ACC112 (cell line): Measurements from ENCODE around the gene MACROD1.

Source experiments
- H2AFZ ChIP-seq: fragments of 200-600 bp; sonication (generic); one replicate; pipeline ENCODE4 v1.6.0; 2017; ENCODE audit warnings: antibody characterized with exemption, low read length; ENCODE audit not compliant: unreplicated experiment
- H3K27ac ChIP-seq: fragments of 200-600 bp; sonication (generic); 2 replicates; pipeline ENCODE4 v1.5.1; 2014; ENCODE audit warnings: low read depth, mild to moderate bottlenecking, antibody characterized with exemption, low read length, moderate library complexity
- H3K27me3 ChIP-seq: fragments of 200-600 bp; sonication (generic); 2 replicates; pipeline ENCODE4 v1.6.1; 2014; ENCODE audit warnings: mild to moderate bottlenecking, antibody characterized with exemption, low read length, moderate library complexity, mixed read lengths; ENCODE audit not compliant: insufficient read depth
- H3K36me3 ChIP-seq: fragments of 200-600 bp; sonication (generic); 2 replicates; pipeline ENCODE4 v1.6.1; 2016; ENCODE audit warnings: mild to moderate bottlenecking, antibody characterized with exemption, low read length, moderate library complexity, mixed read lengths; ENCODE audit not compliant: insufficient read depth
- H3K4me1 ChIP-seq: fragments of 200-600 bp; sonication (generic); one replicate; pipeline ENCODE4 v1.6.1; 2016; ENCODE audit warnings: low read length, mixed read lengths; ENCODE audit not compliant: insufficient read depth, unreplicated experiment, control insufficient read depth
- H3K4me3 ChIP-seq: fragments of 200-600 bp; sonication (generic); 2 replicates; pipeline ENCODE4 v1.5.1; 2014; ENCODE audit warnings: mild to moderate bottlenecking, low read depth, low read length
- H3K79me2 ChIP-seq: fragments of 200-600 bp; sonication (generic); one replicate; pipeline ENCODE4 v1.6.0; 2016; ENCODE audit warnings: low read length; ENCODE audit not compliant: control insufficient read depth, unreplicated experiment, insufficient read depth

MACROD1 gene

DNA sequence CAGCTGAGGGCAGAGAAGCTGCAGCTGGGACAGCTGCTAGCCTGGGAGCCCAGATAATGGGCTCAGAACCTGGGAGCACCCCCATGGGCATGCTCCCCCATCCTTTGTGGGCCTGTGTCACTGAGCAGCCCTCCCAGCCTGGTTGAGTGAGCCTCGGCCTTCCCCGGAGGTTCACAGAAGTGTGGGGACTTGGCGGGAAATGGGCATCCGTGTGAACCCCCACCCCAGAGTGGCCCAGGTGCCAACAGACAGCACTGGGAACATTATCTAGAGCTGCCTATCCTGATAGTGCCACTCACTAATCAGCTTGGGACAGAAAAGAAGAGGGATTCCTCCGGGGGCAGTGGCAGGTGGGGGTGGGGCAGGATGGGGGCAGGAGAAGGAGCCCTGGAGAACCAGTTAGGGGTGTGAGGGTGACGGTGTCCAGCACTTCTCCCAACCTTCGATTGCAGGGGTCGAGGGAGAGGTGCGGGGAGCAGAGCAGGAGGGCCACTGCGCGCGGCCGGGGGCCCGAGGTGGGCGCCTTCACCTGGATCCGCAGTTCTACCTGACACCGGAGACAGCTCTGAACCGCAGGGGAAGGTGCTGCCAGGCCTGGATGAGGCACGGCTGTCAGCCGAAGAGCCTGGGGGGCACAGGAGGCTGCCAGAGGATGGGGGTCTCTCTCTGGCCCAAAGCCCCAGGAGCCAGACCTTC is 97.1 kb downstream of the MACROD1 start:
- no peaks in the 10 kb centered on the region for H3K27me3 ChIP-seq
- no peak overlapping the region for H2AFZ ChIP-seq
- no peaks in the 10 kb centered on the region for H3K36me3 ChIP-seq
- H3K4me1 ChIP-seq, result no peaks in the 10 kb centered on the region
- H3K79me2 ChIP-seq, result no peaks in the 10 kb centered on the region
- no peak overlapping the region for H3K4me3 ChIP-seq
- H3K27ac ChIP-seq, result no peak overlapping the region

- no peaks in the 10 kb centered on the region for H3K27me3 ChIP-seq
- H3K36me3 ChIP-seq, result no peaks in the 10 kb centered on the region
- no peaks in the 10 kb centered on the region for H3K4me1 ChIP-seq
- no peak overlapping the region for H2AFZ ChIP-seq
- H3K4me3 ChIP-seq, result no peak overlapping the region
- H3K79me2 ChIP-seq, result no peaks in the 10 kb centered on the region
- H3K27ac ChIP-seq, result no peak overlapping the region
Measured at GRCh38 chr11:64067230-64067993, 98.5 kb downstream of the MACROD1 start.

DNA sequence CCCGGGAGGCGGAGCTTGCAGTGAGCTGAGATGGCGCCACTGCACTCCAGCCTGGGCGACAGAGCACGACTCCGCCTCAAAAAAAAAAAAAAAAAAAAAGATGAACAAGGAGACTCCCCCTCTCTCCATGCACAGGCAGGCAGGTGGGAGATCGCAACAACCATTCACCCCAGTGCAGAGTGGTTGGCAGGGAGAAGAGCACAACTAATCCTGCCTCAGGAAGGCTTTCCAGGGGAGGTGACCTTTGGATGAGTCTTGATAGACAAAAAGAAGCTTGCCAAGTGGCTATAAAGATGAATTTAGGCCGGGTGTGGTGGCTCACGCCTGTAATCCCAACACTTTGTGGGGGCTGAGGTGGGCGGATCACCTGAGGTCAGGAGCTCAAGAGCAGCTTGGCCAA is 100.2 kb downstream of the MACROD1 start:
- Histone ChIP-seq H3K27me3 (no peaks in the 10 kb centered on the region), H3K4me1 (no peaks in the 10 kb centered on the region), H3K79me2 (no peaks in the 10 kb centered on the region), H3K27ac (no peak overlapping the region), H3K36me3 (no peaks in the 10 kb centered on the region), H3K4me3 (no peak overlapping the region), H2AFZ (no peak overlapping the region)

DNA sequence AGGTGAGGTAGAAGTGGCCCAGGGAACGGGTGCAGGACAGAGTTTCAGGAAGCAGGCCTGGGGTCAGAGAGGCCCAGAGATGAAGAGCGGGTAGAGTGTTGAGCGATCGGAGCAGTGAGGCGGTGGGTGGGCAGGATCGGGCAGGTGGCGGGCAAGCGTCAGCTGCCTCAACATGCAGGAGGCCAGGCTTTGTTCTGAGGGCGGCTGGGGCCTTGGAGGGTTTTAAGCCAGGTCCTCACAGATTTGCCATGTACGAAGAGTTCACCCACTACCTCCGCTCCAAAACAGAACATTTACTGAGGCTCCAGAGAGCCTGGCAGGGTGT is 100.8 kb downstream of the MACROD1 start:
- Histone ChIP-seq H3K36me3 (no peaks in the 10 kb centered on the region), H2AFZ (no peak overlapping the region), H3K4me1 (no peaks in the 10 kb centered on the region), H3K4me3 (no peak overlapping the region), H3K79me2 (no peaks in the 10 kb centered on the region), H3K27me3 (no peaks in the 10 kb centered on the region), H3K27ac (no peak overlapping the region)

- Histone ChIP-seq H3K36me3 (no peaks in the 10 kb centered on the region), H3K27me3 (no peaks in the 10 kb centered on the region), H3K27ac (no peak overlapping the region), H3K79me2 (no peaks in the 10 kb centered on the region), H3K4me3 (no peak overlapping the region), H2AFZ (no peak overlapping the region), H3K4me1 (no peaks in the 10 kb centered on the region)
Measured at GRCh38 chr11:64064374-64065140, 101.4 kb downstream of the MACROD1 start.

- no peaks in the 10 kb centered on the region for H3K36me3 ChIP-seq
- H3K79me2 ChIP-seq, result no peaks in the 10 kb centered on the region
- H3K27ac ChIP-seq, result no peak overlapping the region
- no peaks in the 10 kb centered on the region for H3K27me3 ChIP-seq
- no peaks in the 10 kb centered on the region for H3K4me1 ChIP-seq
- no peak overlapping the region for H3K4me3 ChIP-seq
- no peak overlapping the region for H2AFZ ChIP-seq
Measured at GRCh38 chr11:64063777-64064176, 102.1 kb downstream of the MACROD1 start.

GRCh38 chr11:64062185-64063039 is 103.5 kb downstream of the MACROD1 start:
- Histone ChIP-seq H3K4me1 (no peaks in the 10 kb centered on the region), H3K27me3 (no peaks in the 10 kb centered on the region), H3K36me3 (no peaks in the 10 kb centered on the region), H2AFZ (no peak overlapping the region), H3K27ac (no peak overlapping the region), H3K79me2 (no peaks in the 10 kb centered on the region), H3K4me3 (no peak overlapping the region)

DNA sequence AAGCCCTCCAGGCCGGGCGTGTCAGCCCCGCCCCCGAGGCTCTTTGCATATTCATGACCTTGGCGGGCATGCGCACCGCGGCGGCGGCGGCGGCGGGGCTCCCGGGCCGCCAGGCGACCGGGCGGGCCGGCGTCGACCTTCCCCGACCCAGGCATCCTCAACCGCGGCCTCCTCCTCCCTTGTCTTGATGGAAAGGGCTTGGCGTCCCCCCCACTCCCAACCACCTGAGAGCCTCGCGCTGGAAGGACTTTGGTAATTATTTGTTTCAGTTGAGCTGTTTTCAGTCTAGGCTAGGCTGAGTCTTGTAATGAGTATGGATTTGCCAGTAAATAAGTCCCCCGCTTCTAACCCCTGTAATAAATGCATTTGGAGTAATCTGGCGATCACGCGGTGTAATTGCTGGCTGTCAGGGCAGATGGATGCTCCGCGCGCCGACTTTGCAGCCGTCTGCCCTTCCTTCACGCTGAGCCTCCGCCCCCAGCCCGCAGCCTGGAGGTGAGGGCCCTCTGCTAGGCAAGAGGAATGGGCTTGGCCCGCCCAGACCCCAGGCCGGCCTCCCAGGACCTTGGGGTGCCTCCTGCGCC is 105.0 kb downstream of the MACROD1 start:
- peak overlapping the region; percentile 74 for H3K4me3 ChIP-seq
- no peaks in the 10 kb centered on the region for H3K27me3 ChIP-seq
- H3K79me2 ChIP-seq, result no peaks in the 10 kb centered on the region
- H2AFZ ChIP-seq, result peak overlapping the region; percentile 79
- no peaks in the 10 kb centered on the region for H3K36me3 ChIP-seq
- H3K27ac ChIP-seq, result no peak overlapping the region
- H3K4me1 ChIP-seq, result no peaks in the 10 kb centered on the region

- H3K27me3 ChIP-seq, result no peaks in the 10 kb centered on the region
Measured at GRCh38 chr11:64060263-64060860, 105.6 kb downstream of the MACROD1 start.

More at GRCh38 chr11:64060263-64060860, 105.6 kb downstream of the MACROD1 start:
- H3K79me2 ChIP-seq, result no peaks in the 10 kb centered on the region
- H2AFZ ChIP-seq, result no peak overlapping the region
- H3K4me3 ChIP-seq, result peak overlapping the region; percentile 74
- H3K36me3 ChIP-seq, result no peaks in the 10 kb centered on the region
- no peak overlapping the region for H3K27ac ChIP-seq
- no peaks in the 10 kb centered on the region for H3K4me1 ChIP-seq
